H9 (cell line): ENCODE results near the gene LRRC53. TPM values are rescaled to one million over a fixed set of nuclear protein-coding genes. Genes with fewer than 3 reads are reported as not detected.

Experiments used
- DNase-seq: peaks from one replicate; pipeline ENCODE4 v3.0.0-alpha.2; 2017
- H2AFZ ChIP-seq: one replicate; pipeline ENCODE4 v1.6.1; 2013; ENCODE audit warnings: mild to moderate bottlenecking, low read length, control low read depth, moderate library complexity
- H2AK5ac ChIP-seq: 2 replicates; pipeline ENCODE4 v1.6.1; 2013; ENCODE audit warnings: low read length, control low read depth, mixed read lengths; ENCODE audit not compliant: insufficient read length
- H2BK120ac ChIP-seq: one replicate; pipeline ENCODE4 v1.6.1; 2013; ENCODE audit warnings: low read depth, mild to moderate bottlenecking, low read length, control low read depth, inconsistent platforms; ENCODE audit not compliant: poor library complexity, severe bottlenecking
- H2BK12ac ChIP-seq: 2 replicates; pipeline ENCODE4 v1.6.1; 2013; ENCODE audit warnings: low read length, control low read depth, mixed read lengths, low read depth; ENCODE audit not compliant: insufficient read length
- H2BK15ac ChIP-seq: 2 replicates; pipeline ENCODE4 v1.6.1; 2013; ENCODE audit warnings: low read depth, low read length, control low read depth
- H2BK20ac ChIP-seq: one replicate; pipeline ENCODE4 v1.6.1; 2013; ENCODE audit warnings: low read depth, mild to moderate bottlenecking, low read length, control low read depth, inconsistent platforms; ENCODE audit not compliant: poor library complexity, severe bottlenecking
- H2BK5ac ChIP-seq: 2 replicates; pipeline ENCODE4 v1.6.1; 2013; ENCODE audit warnings: low read length, control low read depth, mixed read lengths; ENCODE audit not compliant: insufficient read length
- H3K14ac ChIP-seq: 2 replicates; pipeline ENCODE4 v1.6.1; 2013; ENCODE audit warnings: low read length, control low read depth; ENCODE audit not compliant: insufficient read depth
- H3K18ac ChIP-seq: 2 replicates; pipeline ENCODE4 v1.6.1; 2013; ENCODE audit warnings: low read depth, mild to moderate bottlenecking, mixed read lengths, low read length, control low read depth; ENCODE audit not compliant: insufficient read length
- H3K23ac ChIP-seq: 2 replicates; pipeline ENCODE4 v1.6.1; 2013; ENCODE audit warnings: low read length, control low read depth, mixed read lengths, low read depth; ENCODE audit not compliant: insufficient read length
- H3K23me2 ChIP-seq: 2 replicates; pipeline ENCODE4 v1.6.1; 2013; ENCODE audit warnings: low read depth, mild to moderate bottlenecking, mixed read lengths, low read length, control low read depth; ENCODE audit not compliant: insufficient read length, poor library complexity, severe bottlenecking
- H3K27ac ChIP-seq: 2 replicates; pipeline ENCODE4 v1.5.1; 2013; ENCODE audit warnings: low read length, control low read depth, mixed read lengths, low read depth; ENCODE audit not compliant: insufficient read length
- H3K27me3 ChIP-seq: 2 replicates; pipeline ENCODE4 v1.6.1; 2013; ENCODE audit warnings: low read length, control low read depth, inconsistent platforms; ENCODE audit not compliant: insufficient read depth
- H3K4ac ChIP-seq: 2 replicates; pipeline ENCODE4 v1.6.1; 2013; ENCODE audit warnings: low read depth, mild to moderate bottlenecking, control low read depth, inconsistent platforms, low read length, moderate library complexity
- H3K4me1 ChIP-seq: 2 replicates; pipeline ENCODE4 v1.6.1; 2013; ENCODE audit warnings: low read length, control low read depth, inconsistent platforms; ENCODE audit not compliant: insufficient read depth
- H3K4me2 ChIP-seq: 2 replicates; pipeline ENCODE4 v1.6.1; 2013; ENCODE audit warnings: low read length, control low read depth, mixed read lengths; ENCODE audit not compliant: insufficient read length, insufficient read depth
- H3K56ac ChIP-seq: 2 replicates; pipeline ENCODE4 v1.6.1; 2013; ENCODE audit warnings: low read depth, mild to moderate bottlenecking, mixed read lengths, low read length, control low read depth; ENCODE audit not compliant: insufficient read length
- H3K79me1 ChIP-seq: 2 replicates; pipeline ENCODE4 v1.6.1; 2013; ENCODE audit warnings: low read depth, mild to moderate bottlenecking, moderate library complexity, low read length, control low read depth, inconsistent platforms; ENCODE audit not compliant: insufficient read depth, poor library complexity, severe bottlenecking
- H3K79me2 ChIP-seq: 2 replicates; pipeline ENCODE4 v1.6.1; 2013; ENCODE audit warnings: low read length, control low read depth, inconsistent platforms; ENCODE audit not compliant: insufficient read depth
- H3K9ac ChIP-seq: 2 replicates; pipeline ENCODE4 v1.6.1; 2013; ENCODE audit warnings: low read length, control low read depth, mixed read lengths; ENCODE audit not compliant: insufficient read length; ENCODE audit errors: extremely low read depth
- H3K9me3 ChIP-seq: one replicate; pipeline ENCODE4 v1.6.1; 2013; ENCODE audit warnings: low read depth, low read length, inconsistent platforms; ENCODE audit not compliant: control insufficient read depth
- H3T11ph ChIP-seq: one replicate; pipeline ENCODE4 v1.6.1; 2013; ENCODE audit warnings: mild to moderate bottlenecking, low read length, control low read depth, inconsistent platforms
- H4K20me1 ChIP-seq: one replicate; pipeline ENCODE4 v1.6.1; 2013; ENCODE audit not compliant: control insufficient read depth, insufficient read length, insufficient read depth
- H4K5ac ChIP-seq: 2 replicates; pipeline ENCODE4 v1.6.1; 2013; ENCODE audit warnings: low read depth, mild to moderate bottlenecking, mixed read lengths, low read length, control low read depth; ENCODE audit not compliant: insufficient read length
- H4K8ac ChIP-seq: replicated peaks from 2 replicates; pipeline ENCODE4 v1.6.1; 2013; ENCODE audit warnings: low read length, control low read depth, mixed read lengths, low read depth; ENCODE audit not compliant: insufficient read length
- H4K91ac ChIP-seq: 2 replicates; pipeline ENCODE4 v1.6.1; 2013; ENCODE audit warnings: low read depth, mild to moderate bottlenecking, moderate library complexity, mixed read lengths, low read length, control low read depth; ENCODE audit not compliant: insufficient read length
- H3K27ac Mint-ChIP-seq, 3 experiments: 2 replicates in 2 of 3; 3 replicates in 1 of 3; pipeline ENCODE4 v1.8.0; 2020 to 2021; ENCODE audit warnings: mixed read lengths in 3 of 3, mild to moderate bottlenecking in 1 of 3, moderate library complexity in 1 of 3
- H3K27me3 Mint-ChIP-seq: 2 replicates; pipeline ENCODE4 v1.8.0; 2021; ENCODE audit warnings: low read depth, mild to moderate bottlenecking, moderate library complexity, mixed read lengths
- H3K36me3 Mint-ChIP-seq, 3 experiments: 2 replicates in 2 of 3; 3 replicates in 1 of 3; pipeline ENCODE4 v1.8.0; 2020 to 2021; ENCODE audit warnings: low read depth in 3 of 3, mixed read lengths in 3 of 3; ENCODE audit not compliant: insufficient read depth in 1 of 3
- H3K4me1 Mint-ChIP-seq, 2 experiments: 2 replicates each; pipeline ENCODE4 v1.8.0; 2020; ENCODE audit warnings: mixed read lengths in 2 of 2
- H3K4me3 Mint-ChIP-seq, 2 experiments: 2 replicates in 1 of 2; 3 replicates in 1 of 2; pipeline ENCODE4 v1.8.0; 2020 to 2021; ENCODE audit warnings: mild to moderate bottlenecking in 2 of 2, mixed read lengths in 2 of 2, moderate library complexity in 1 of 2
- H3K9me3 Mint-ChIP-seq, 2 experiments: 2 replicates in 1 of 2; 3 replicates in 1 of 2; pipeline ENCODE4 v1.8.0; 2020; ENCODE audit warnings: mild to moderate bottlenecking in 2 of 2, mixed read lengths in 2 of 2, moderate library complexity in 1 of 2
- WGBS: extraction: QIAGEN DNeasy Blood & Tissue Kit; methylation state at CpG from one replicate; pipeline ENCODE4 v1.1.7; 2013; ENCODE audit warnings: missing lambda C conversion rate, low lambda C conversion rate, mixed read lengths; ENCODE audit not compliant: insufficient read length; ENCODE audit errors: extremely low coverage; 5-methylcytosine and 5-hydroxymethylcytosine counted together
- total RNA-seq: library from RNA; stranded (reverse); gene quantifications from 2 replicates; pipeline ENCODE4 v1.2.1, GENCODE V29; 2021
- TF ChIP-seq, protein P1 (sequence below): fragments of 200-600 bp; sonication (generic); conservative IDR thresholded peaks from 3 replicates; pipeline ENCODE4 v1.8.0; 2021; ENCODE audit warnings: antibody characterized with exemption, mild to moderate bottlenecking

Gene LRRC53
- total RNA-seq, 1 experiment from 2014 or later = not detected

DNA sequence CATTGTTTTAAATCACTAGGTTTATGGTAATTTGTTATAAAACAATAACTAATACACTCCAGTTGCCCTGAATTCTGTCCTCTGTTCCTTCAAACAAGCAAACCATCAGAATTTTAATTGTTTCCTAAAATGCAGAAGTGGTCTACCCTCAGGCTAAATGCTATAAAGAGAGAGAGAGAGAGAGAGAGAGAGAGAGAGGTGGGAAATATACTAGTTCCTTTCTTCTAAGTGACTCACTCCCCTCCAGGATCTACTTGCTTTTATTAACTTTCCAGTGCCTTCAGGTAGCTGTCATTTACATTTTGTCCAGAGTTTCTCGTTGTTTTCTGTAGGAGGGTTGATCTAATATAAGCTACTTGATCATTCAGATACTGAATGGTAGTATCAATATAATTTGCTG, 26.4 kb downstream of the LRRC53 start:
- no peak overlapping the region for H2BK5ac ChIP-seq
- no peaks in the 10 kb centered on the region for H4K20me1 ChIP-seq
- no peak overlapping the region for H4K8ac ChIP-seq
- H2BK15ac ChIP-seq = no peak overlapping the region
- Mint-ChIP-seq H3K4me3 (no peak overlapping the region), H3K9me3 (no peaks in the 10 kb centered on the region; a peak in 1 of 5 replicates), H3K27ac (no peak overlapping the region), H3K27me3 (no peaks in the 10 kb centered on the region), H3K4me1 (peaks cover 31 to 34% of the 10 kb centered on the region in 2 experiments), H3K36me3 (no peaks in the 10 kb centered on the region; a peak in 1 of 7 replicates)
- H2BK12ac ChIP-seq = no peak overlapping the region
- H3K23ac ChIP-seq = no peak overlapping the region
- WGBS = no CpG with 5 or more reads among the region's 1 CpG
- H3K56ac ChIP-seq = no peak overlapping the region
- H2BK120ac ChIP-seq = no peak overlapping the region
- H2AFZ ChIP-seq = no peak overlapping the region
- H3K79me2 ChIP-seq = no peaks in the 10 kb centered on the region
- H4K91ac ChIP-seq = no peak overlapping the region
- H3K4me1 ChIP-seq = peaks cover 8% of the 10 kb centered on the region
- H3K27ac ChIP-seq = no peak overlapping the region
- no peaks in the 10 kb centered on the region for H3K23me2 ChIP-seq
- H3K18ac ChIP-seq = no peak overlapping the region
- no peak overlapping the region for H3T11ph ChIP-seq
- no peak overlapping the region for H3K14ac ChIP-seq
- H3K79me1 ChIP-seq = no peaks in the 10 kb centered on the region
- no peak overlapping the region for H2AK5ac ChIP-seq
- no peaks in the 10 kb centered on the region for H3K9me3 ChIP-seq
- H4K5ac ChIP-seq = no peak overlapping the region
- no peak overlapping the region for H3K4me2 ChIP-seq
- H3K4ac ChIP-seq = no peak overlapping the region
- no peaks in the 10 kb centered on the region for H3K27me3 ChIP-seq
- no peak for DNase-seq
- TF ChIP-seq, protein P1, sequence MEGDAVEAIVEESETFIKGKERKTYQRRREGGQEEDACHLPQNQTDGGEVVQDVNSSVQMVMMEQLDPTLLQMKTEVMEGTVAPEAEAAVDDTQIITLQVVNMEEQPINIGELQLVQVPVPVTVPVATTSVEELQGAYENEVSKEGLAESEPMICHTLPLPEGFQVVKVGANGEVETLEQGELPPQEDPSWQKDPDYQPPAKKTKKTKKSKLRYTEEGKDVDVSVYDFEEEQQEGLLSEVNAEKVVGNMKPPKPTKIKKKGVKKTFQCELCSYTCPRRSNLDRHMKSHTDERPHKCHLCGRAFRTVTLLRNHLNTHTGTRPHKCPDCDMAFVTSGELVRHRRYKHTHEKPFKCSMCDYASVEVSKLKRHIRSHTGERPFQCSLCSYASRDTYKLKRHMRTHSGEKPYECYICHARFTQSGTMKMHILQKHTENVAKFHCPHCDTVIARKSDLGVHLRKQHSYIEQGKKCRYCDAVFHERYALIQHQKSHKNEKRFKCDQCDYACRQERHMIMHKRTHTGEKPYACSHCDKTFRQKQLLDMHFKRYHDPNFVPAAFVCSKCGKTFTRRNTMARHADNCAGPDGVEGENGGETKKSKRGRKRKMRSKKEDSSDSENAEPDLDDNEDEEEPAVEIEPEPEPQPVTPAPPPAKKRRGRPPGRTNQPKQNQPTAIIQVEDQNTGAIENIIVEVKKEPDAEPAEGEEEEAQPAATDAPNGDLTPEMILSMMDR = no peak
- no peak overlapping the region for H2BK20ac ChIP-seq
- no peak overlapping the region for H3K9ac ChIP-seq
